Stimulated activated naive CD8-positive, alpha-beta T cell treated with anti-CD3 and anti-CD28 coated beads, Interleukin-15, amount 100 ng/mL, for 72 hours (primary cell): Measurements from ENCODE around the gene COMT.
"Not testable (repeated sequence)": the region's sequence is repeated elsewhere in the genome, so short reads cannot be mapped to it uniquely, and the experiment has no call there.

ENCODE experiments used
- ATAC-seq: fragments of 150-1000 bp; cut with Tn5 transposase; 2 replicates; pipeline ENCODE4 v1.10.0; 2021; ENCODE audit warnings: mild to moderate bottlenecking, moderate library complexity
- DNase-seq, 2 donors: peaks; one replicate each; pipeline ENCODE4 v3.0.0; 2021 to 2022
- H3K27ac Mint-ChIP-seq, 2 donors: one replicate each; pipeline ENCODE4 v1.8.0; 2022; ENCODE audit warnings: mild to moderate bottlenecking in 2 of 2, mixed read lengths in 2 of 2, moderate library complexity in 2 of 2
- H3K27me3 Mint-ChIP-seq: one replicate; pipeline ENCODE4 v1.8.0; 2022; ENCODE audit warnings: mixed read lengths
- H3K4me1 Mint-ChIP-seq: one replicate; pipeline ENCODE4 v1.8.0; 2022; ENCODE audit warnings: mild to moderate bottlenecking, mixed read lengths
- H3K4me3 Mint-ChIP-seq, 2 donors: one replicate each; pipeline ENCODE4 v1.8.0; 2022; ENCODE audit warnings: mild to moderate bottlenecking in 2 of 2, mixed read lengths in 2 of 2, moderate library complexity in 1 of 2
- H3K9me3 Mint-ChIP-seq, 2 donors: one replicate each; pipeline ENCODE4 v1.8.0; 2022; ENCODE audit warnings: mixed read lengths in 2 of 2

COMT gene

GRCh38 chr22:19916941-19917340 is 24.6 kb upstream of the COMT start:
- peak overlapping the region in 1 of 2 donors; percentile 19 for H3K27ac Mint-ChIP-seq
- H3K4me3 Mint-ChIP-seq = no peak overlapping the region
- ATAC-seq = no peak
- H3K9me3 Mint-ChIP-seq = no peaks in the 10 kb centered on the region
- no peak for DNase-seq
- no peaks in the 10 kb centered on the region for H3K4me1 Mint-ChIP-seq
- no peaks in the 10 kb centered on the region for H3K27me3 Mint-ChIP-seq

GRCh38 chr22:19917389-19918138 is 24.0 kb upstream of the COMT start:
- Mint-ChIP-seq H3K4me1 (no peaks in the 10 kb centered on the region), H3K27ac (no peak overlapping the region), H3K27me3 (no peaks in the 10 kb centered on the region), H3K4me3 (no peak overlapping the region), H3K9me3 (no peaks in the 10 kb centered on the region)
- ATAC-seq (no peak), DNase-seq (no peak)

DNA sequence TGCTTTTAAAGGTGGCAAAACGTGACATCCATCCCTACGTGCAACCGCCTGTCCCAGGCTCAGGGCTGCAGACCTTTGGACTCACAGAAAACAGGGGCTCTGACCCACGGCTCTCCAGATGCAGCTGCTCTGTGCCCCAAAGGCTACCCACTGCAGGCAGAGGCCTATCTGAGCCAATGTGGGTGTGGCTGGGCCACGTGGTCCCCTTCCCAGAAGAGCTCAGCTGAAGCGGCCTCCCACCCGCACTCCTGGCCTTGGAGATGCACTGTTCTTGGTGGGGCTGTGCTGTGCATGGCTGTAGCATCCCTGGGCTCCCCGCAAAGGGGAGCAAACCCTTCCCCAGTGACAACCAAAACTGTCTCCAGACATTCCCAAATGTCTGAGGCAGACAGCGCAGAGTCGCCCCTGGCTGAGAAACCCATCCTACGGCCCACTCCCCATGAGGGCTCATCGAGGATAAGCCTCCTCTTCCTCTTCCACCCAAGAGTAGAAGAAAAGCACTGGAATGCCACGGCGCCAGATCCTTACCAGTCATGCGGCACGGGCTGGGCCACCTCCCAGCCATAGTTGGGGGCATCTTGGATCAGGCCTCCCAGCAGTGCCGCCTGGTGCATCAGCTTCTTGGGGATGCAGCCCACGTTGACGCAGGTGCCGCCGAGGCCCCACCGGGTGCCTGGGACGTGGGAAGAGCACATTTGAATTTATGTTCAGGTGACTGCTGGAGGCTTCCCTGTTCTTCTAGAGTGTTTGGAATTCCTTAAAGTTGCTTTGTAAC is 23.1 kb upstream of the COMT start:
- H3K9me3 Mint-ChIP-seq = no peaks in the 10 kb centered on the region
- ATAC-seq (no peak), DNase-seq (no peak)
- peak overlapping the region in 1 of 2 donors; percentile 67 for H3K27ac Mint-ChIP-seq
- no peaks in the 10 kb centered on the region for H3K27me3 Mint-ChIP-seq
- H3K4me1 Mint-ChIP-seq = no peaks in the 10 kb centered on the region
- H3K4me3 Mint-ChIP-seq = no peak overlapping the region

DNA sequence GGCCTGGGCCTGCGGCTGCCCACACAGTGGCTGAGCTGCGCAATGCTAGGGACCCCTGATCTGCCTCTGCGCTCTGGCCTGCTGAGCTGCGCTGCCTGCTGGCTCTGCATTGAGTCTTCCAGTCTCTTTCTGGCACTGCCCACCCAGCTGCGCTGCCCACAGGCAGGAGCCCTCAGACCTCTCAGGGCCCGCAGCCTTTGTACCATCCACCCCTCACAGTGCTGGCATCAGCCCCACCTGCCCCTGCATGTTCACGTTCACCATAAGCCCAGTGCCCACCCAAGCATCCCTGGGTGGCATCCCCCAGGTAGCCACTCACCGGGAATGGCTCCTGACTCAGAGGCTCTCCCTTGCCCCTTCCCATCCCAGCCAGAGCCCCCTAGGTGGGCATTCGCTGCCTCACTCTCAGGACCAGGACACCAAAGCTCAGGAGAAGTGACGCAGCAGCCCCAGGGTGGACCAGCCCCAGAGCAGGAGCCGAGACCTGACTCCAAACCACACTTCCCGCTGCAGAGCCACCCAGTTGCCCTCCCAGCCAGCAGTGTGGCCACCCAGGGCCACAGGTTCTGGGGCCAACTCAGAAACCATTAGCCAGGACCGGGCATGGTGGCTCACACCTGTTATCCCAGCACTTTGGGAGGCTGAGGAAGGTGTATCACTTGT is 21.7 kb upstream of the COMT start:
- Mint-ChIP-seq H3K9me3 (no peaks in the 10 kb centered on the region), H3K4me3 (no peak overlapping the region), H3K27me3 (no peaks in the 10 kb centered on the region), H3K4me1 (no peaks in the 10 kb centered on the region), H3K27ac (peak overlapping the region in 1 of 2 donors; percentile 6)
- ATAC-seq = no peak
- no peak for DNase-seq

DNA sequence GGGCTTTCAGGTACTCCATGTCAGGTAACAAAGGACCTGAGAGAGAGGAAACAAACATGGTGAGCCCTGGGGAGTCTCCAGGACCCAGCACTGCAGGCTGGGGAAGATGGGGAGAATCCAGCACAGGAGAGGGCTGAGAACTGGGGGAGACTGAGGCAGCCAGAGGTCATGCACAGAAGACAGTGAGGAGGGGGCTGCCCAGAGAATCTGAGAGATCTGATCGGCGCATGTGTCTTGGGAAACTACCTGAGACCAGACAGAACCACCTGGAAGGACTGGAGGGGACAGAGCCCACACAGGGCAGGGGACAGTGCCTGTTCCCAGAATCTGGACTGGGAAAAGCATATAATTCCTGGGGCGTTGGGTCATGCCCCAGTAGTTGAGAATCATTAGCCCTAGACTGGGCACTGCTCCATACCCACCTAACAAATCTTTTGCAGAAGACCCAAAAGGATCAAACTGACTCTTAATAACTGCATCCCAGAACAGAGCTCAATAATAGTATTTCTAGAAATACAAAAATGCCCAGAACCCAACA is 20.0 kb upstream of the COMT start:
- H3K9me3 Mint-ChIP-seq = no peaks in the 10 kb centered on the region
- no peak overlapping the region for H3K4me3 Mint-ChIP-seq
- no peak for ATAC-seq
- DNase-seq = no peak
- no peaks in the 10 kb centered on the region for H3K4me1 Mint-ChIP-seq
- H3K27ac Mint-ChIP-seq = no peak overlapping the region
- no peaks in the 10 kb centered on the region for H3K27me3 Mint-ChIP-seq

DNA sequence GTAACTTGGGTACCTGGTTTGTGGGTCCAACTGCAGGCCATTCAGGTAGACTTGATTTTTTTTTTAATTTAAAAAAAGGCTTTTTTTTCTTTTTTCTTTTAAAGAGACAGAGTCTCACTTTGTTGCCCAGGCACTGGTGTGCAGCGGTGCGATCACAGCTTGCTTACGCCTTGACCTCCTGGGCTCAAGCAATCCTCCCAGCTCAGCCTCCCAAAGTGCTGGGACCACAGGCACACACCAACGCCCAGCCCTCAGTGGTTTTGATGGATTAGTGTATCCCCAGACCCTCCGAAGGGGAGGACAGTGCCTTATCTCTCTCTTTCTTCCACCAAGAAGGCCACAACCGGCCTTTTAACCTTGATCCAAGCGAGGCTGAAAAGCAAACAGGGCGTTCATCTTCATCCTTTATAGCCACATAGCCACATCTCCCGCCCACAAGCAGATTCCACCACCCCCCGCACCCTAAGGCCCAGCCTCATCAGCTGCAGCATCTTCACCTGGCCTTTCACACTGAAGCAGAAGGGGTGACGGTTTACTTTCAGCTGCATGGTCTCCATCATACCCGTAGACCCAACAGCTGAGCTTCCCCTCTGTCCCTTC is 17.6 kb upstream of the COMT start:
- Mint-ChIP-seq H3K4me3 (no peak overlapping the region), H3K27ac (no peak overlapping the region), H3K9me3 (no peaks in the 10 kb centered on the region), H3K27me3 (no peaks in the 10 kb centered on the region), H3K4me1 (no peaks in the 10 kb centered on the region)
- no peak for ATAC-seq
- DNase-seq = no peak

GRCh38 chr22:19926028-19926427 is 15.5 kb upstream of the COMT start:
- not testable (repeated sequence) for ATAC-seq, H3K4me3 Mint-ChIP-seq

DNA sequence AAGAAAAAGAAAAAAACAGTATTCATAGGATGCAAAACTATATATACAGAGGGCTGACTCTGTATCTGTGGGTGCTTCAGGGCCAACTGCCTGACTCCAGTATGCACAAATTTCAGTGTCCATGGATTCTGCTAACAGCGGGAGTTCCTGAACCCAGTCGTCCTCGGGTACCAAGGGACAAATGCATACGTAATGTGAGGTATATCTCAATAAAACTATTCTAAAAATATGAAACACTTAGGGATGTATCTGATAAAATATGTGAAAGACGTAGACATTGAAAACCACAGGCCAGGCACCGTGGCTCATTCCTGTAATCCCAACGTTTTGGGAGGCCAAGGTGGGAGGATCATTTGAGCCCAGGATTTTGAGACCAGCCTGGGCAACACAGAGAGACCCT is 13.9 kb upstream of the COMT start:
- ATAC-seq = no peak
- Mint-ChIP-seq H3K27me3 (no peaks in the 10 kb centered on the region), H3K27ac (no peak overlapping the region), H3K4me1 (no peaks in the 10 kb centered on the region), H3K9me3 (no peaks in the 10 kb centered on the region), H3K4me3 (no peak overlapping the region)
- DNase-seq = no peak

More at GRCh38 chr22:19926028-19926427, 15.5 kb upstream of the COMT start:
- H3K27ac Mint-ChIP-seq = peak overlapping the region in 1 of 2 donors; percentile 62
- not testable (repeated sequence) for H3K9me3 Mint-ChIP-seq, H3K27me3 Mint-ChIP-seq, H3K4me1 Mint-ChIP-seq, DNase-seq

DNA sequence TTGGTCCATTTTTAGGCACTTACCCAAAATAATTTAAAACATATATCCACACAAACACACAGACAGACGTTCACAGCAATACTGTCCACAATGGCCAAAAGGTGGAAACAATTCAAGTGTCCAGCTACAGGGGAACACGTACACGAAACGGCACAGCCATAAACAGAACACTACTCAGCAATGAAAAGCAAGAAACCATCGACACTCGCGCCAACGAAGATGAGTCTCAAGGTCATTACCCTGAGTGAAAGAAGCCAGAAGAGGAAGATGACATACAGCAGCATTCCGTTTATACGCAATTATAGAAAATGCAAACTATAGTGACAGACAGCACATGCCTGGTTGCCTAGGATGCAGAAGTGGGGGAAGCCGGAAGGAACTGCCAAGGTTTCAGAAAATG is 13.4 kb upstream of the COMT start:
- no peaks in the 10 kb centered on the region for H3K9me3 Mint-ChIP-seq
- H3K4me3 Mint-ChIP-seq = no peak overlapping the region
- H3K4me1 Mint-ChIP-seq = no peaks in the 10 kb centered on the region
- H3K27ac Mint-ChIP-seq = no peak overlapping the region
- DNase-seq (no peak), ATAC-seq (no peak)
- no peaks in the 10 kb centered on the region for H3K27me3 Mint-ChIP-seq

- ATAC-seq = no peak
- H3K4me3 Mint-ChIP-seq = no peak overlapping the region
- peak overlapping the region in 1 of 2 donors; percentile 55 for H3K27ac Mint-ChIP-seq
- no peaks in the 10 kb centered on the region for H3K4me1 Mint-ChIP-seq
- H3K9me3 Mint-ChIP-seq = no peaks in the 10 kb centered on the region
- H3K27me3 Mint-ChIP-seq = no peaks in the 10 kb centered on the region
- no peak for DNase-seq
These were observed 11.7 kb upstream of the COMT start for GRCh38 chr22:19929586-19930550.

GRCh38 chr22:19930551-19931486 is 10.8 kb upstream of the COMT start:
- DNase-seq = no peak
- Mint-ChIP-seq H3K4me1 (no peaks in the 10 kb centered on the region), H3K27me3 (no peaks in the 10 kb centered on the region), H3K9me3 (peaks cover 0 to 7% of the 10 kb centered on the region in 2 donors), H3K4me3 (no peak overlapping the region), H3K27ac (peak overlapping the region in 1 of 2 donors; percentile 55)
- ATAC-seq = no peak

GRCh38 chr22:19931514-19931913 is 10.1 kb upstream of the COMT start:
- H3K27me3 Mint-ChIP-seq = no peaks in the 10 kb centered on the region
- no peak for ATAC-seq

GRCh38 chr22:19932367-19933206 is 9.0 kb upstream of the COMT start:
- DNase-seq (no peak), ATAC-seq (no peak)
- Mint-ChIP-seq H3K27me3 (no peaks in the 10 kb centered on the region), H3K4me1 (no peaks in the 10 kb centered on the region), H3K9me3 (peaks cover 8 to 21% of the 10 kb centered on the region in 2 donors), H3K4me3 (no peak overlapping the region), H3K27ac (no peak overlapping the region)

More at GRCh38 chr22:19931514-19931913, 10.1 kb upstream of the COMT start:
- DNase-seq = no peak
- no peaks in the 10 kb centered on the region for H3K4me1 Mint-ChIP-seq
- no peak overlapping the region for H3K4me3 Mint-ChIP-seq
- peaks cover 4 to 14% of the 10 kb centered on the region in 2 donors for H3K9me3 Mint-ChIP-seq
- H3K27ac Mint-ChIP-seq = no peak overlapping the region
